CD4-positive, alpha-beta T cell (primary cell): ENCODE data around the gene NRXN3. TPM values are rescaled to one million over a fixed set of nuclear protein-coding genes. Genes with fewer than 3 reads are reported as not detected.

Experiments used
- ATAC-seq: fragments of 200-7000 bp; cut with Tn5 transposase; one replicate; pipeline ENCODE4 v1.10.0; 2022; ENCODE audit warnings: mild to moderate bottlenecking; ENCODE audit not compliant: poor library complexity
- CTCF ChIA-PET: fragments of 350-600 bp; sonication (Branson Sonifier 250); formaldehyde crosslinking; loops from one replicate; lab custom pipeline; 2021; ENCODE audit warnings: antibody characterized with exemption, inconsistent platforms; lab: Charles Lee
- POLR2A ChIA-PET: fragments of 350-600 bp; sonication (Branson Sonifier 250); formaldehyde crosslinking; loops from one replicate; lab custom pipeline; 2021; ENCODE audit warnings: antibody characterized with exemption, inconsistent platforms; lab: Charles Lee
- DNase-seq, 14 experiments: peaks; one replicate each; pipeline ENCODE4 v3.0.0-alpha.2; 2013 to 2020; ENCODE audit warnings: mixed read lengths in 2 of 14
- H3K27ac ChIP-seq, 2 donors: one replicate each; pipeline versions ENCODE4 v1.5.1 to v1.7.0; 2013; ENCODE audit warnings: low read length in 2 of 2, low read depth in 1 of 2, mild to moderate bottlenecking in 1 of 2
- H3K27me3 ChIP-seq, 2 experiments: 1 replicate in 1 of 2; 2 replicates in 1 of 2; pipeline versions ENCODE4 v1.6.1 to v1.7.0; 2013; ENCODE audit warnings: low read length in 2 of 2, control low read depth in 1 of 2, mild to moderate bottlenecking in 1 of 2, moderate library complexity in 1 of 2; ENCODE audit not compliant: insufficient read depth in 2 of 2, control insufficient read depth in 1 of 2
- H3K36me3 ChIP-seq: one replicate; pipeline ENCODE4 v1.6.1; 2013; ENCODE audit warnings: low read length, control low read depth; ENCODE audit not compliant: insufficient read depth
- H3K4me1 ChIP-seq: one replicate; pipeline ENCODE4 v1.6.1; 2013; ENCODE audit warnings: low read length, control low read depth; ENCODE audit not compliant: insufficient read depth
- H3K4me3 ChIP-seq: one replicate; pipeline ENCODE4 v1.5.1; 2013; ENCODE audit warnings: mild to moderate bottlenecking, low read length, moderate library complexity
- H3K9me3 ChIP-seq, 2 experiments: 1 replicate in 1 of 2; 2 replicates in 1 of 2; pipeline versions ENCODE4 v1.6.1 to v1.7.0; 2013; ENCODE audit warnings: low read length in 2 of 2, mild to moderate bottlenecking in 2 of 2, control low read depth in 1 of 2, moderate library complexity in 1 of 2; ENCODE audit not compliant: control insufficient read depth in 1 of 2, insufficient read depth in 1 of 2
- H3K27ac Mint-ChIP-seq: one replicate; pipeline ENCODE4 v1.8.0; 2020; ENCODE audit warnings: mixed read lengths
- H3K27me3 Mint-ChIP-seq: one replicate; pipeline ENCODE4 v1.8.0; 2021; ENCODE audit warnings: mixed read lengths
- H3K36me3 Mint-ChIP-seq: one replicate; pipeline ENCODE4 v1.8.0; 2021; ENCODE audit warnings: low read depth, mixed read lengths
- H3K4me1 Mint-ChIP-seq: one replicate; pipeline ENCODE4 v1.8.0; 2021; ENCODE audit warnings: low read depth, mixed read lengths
- H3K4me3 Mint-ChIP-seq: one replicate; pipeline ENCODE4 v1.8.0; 2020; ENCODE audit warnings: mild to moderate bottlenecking, mixed read lengths
- H3K9me3 Mint-ChIP-seq: one replicate; pipeline ENCODE4 v1.8.0; 2020; ENCODE audit warnings: mixed read lengths
- intact Hi-C, 2 experiments: fragments of 100-400 bp; cut with DNase I in 1 of 2; cut with micrococcal nuclease in 1 of 2; formaldehyde crosslinking; loops; one replicate each; pipeline versions ENCODE4 v1.15.1 to v1.9.0; 2023 to 2025; cut with DNase I, micrococcal nuclease
- total RNA-seq, 174 experiments: library from RNA in 2 of 174; stranded (reverse) in 2 of 174; gene quantifications; one replicate each; pipeline ENCODE4 v1.2.3 and lab custom pipeline; 2021 to 2026
- TF ChIP-seq, protein P1 (sequence below): fragments of 200-600 bp; IDR thresholded peaks from one replicate; pipeline ENCODE4 v1.8.0; 2022; ENCODE audit warnings: antibody characterized with exemption, mild to moderate bottlenecking

The NRXN3 gene
- total RNA-seq, 2 experiments from 2014 or later: not detected

DNA sequence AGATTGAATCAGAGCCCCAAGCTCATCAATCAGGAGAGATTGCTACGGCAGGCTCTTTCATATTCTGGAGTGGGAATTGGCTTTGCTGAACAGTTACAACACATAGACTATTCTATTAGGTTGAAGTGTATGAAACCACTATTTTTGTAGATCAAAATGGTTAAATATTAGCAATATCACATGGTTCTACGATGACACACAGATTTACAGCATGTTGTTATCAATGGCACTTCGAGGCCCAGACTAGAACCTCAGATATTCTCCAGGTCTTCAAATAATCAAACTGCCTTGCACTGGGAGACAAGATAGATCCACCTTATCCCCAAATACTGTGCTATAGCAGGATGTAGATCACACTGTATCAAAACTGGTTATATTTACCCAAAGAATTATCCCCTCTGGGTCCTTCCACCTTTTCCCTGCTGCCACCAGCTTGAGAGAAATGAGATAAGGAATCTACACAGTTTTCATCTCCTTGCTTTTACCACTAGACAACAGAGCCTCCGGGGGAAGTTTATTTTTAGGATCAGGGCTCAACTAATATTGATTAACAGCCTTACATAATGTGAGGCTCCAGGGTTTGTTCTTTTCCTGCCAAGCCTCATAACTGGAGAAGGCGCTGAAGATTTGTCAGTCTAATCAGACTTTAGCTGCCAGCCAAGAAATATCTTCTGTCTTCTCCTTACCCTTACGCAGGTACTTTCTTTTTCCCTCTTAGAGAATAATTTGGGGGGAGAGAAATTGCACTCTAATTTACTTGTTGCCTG is 1534.1 kb downstream of the NRXN3 start:
- H3K4me1 ChIP-seq: no peaks in the 10 kb centered on the region
- no peaks in the 10 kb centered on the region for H3K36me3 ChIP-seq
- H3K4me1 Mint-ChIP-seq: no peaks in the 10 kb centered on the region
- CTCF ChIA-PET: no interaction called here
- H3K36me3 Mint-ChIP-seq: no peaks in the 10 kb centered on the region
- POLR2A ChIA-PET: no interaction called here
- H3K4me3 ChIP-seq: no peak overlapping the region
- no peak overlapping the region for H3K4me3 Mint-ChIP-seq
- peaks cover 0 to 3% of the 10 kb centered on the region in 2 experiments for H3K9me3 ChIP-seq
- no peak for DNase-seq
- ATAC-seq: no peak
- H3K27me3 ChIP-seq: no peaks in the 10 kb centered on the region
- intact Hi-C loops: no loop called here
- H3K27me3 Mint-ChIP-seq: no peaks in the 10 kb centered on the region
- peaks cover 8% of the 10 kb centered on the region for H3K9me3 Mint-ChIP-seq
- H3K27ac ChIP-seq: no peak overlapping the region
- H3K27ac Mint-ChIP-seq: no peak overlapping the region
- TF ChIP-seq, protein P1, sequence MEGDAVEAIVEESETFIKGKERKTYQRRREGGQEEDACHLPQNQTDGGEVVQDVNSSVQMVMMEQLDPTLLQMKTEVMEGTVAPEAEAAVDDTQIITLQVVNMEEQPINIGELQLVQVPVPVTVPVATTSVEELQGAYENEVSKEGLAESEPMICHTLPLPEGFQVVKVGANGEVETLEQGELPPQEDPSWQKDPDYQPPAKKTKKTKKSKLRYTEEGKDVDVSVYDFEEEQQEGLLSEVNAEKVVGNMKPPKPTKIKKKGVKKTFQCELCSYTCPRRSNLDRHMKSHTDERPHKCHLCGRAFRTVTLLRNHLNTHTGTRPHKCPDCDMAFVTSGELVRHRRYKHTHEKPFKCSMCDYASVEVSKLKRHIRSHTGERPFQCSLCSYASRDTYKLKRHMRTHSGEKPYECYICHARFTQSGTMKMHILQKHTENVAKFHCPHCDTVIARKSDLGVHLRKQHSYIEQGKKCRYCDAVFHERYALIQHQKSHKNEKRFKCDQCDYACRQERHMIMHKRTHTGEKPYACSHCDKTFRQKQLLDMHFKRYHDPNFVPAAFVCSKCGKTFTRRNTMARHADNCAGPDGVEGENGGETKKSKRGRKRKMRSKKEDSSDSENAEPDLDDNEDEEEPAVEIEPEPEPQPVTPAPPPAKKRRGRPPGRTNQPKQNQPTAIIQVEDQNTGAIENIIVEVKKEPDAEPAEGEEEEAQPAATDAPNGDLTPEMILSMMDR: no peak

DNA sequence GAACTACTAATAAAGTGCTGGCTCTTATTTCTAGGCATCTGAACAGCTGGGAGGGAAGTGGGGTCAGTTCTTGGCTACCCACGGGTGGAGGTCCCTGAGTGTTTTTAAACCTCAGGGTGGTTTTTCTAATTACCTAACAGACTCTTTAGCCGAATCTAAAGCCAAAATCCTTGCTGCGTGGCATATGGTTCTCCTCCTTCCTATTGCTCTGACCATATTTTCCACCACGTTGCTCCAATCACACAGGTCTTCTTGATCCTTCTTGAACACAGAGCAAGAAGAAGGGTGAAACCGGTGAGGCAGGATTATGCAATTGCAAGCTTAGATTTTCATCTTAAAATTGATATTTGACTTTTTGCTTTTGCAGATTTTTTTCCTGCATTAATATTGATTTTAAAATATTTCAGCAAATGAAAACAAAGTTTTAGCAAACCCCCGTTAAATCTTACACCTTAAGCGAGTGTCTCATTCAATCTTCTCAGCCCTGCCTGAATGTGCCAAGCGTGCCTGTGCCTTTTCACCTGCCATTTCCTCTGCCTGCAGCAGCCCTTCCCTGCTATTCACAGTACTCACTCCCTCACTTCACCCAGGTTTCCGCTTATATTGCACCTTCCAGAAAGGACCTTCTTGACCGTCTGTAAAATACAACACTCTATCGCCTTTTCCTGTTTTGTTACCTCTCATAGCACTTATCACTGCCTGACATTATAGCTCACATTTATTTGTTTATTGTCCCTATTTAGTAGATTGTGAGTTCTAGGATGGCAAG is 1535.1 kb downstream of the NRXN3 start:
- intact Hi-C loops: no loop called here
- POLR2A ChIA-PET: no interaction called here
- H3K27ac ChIP-seq: no peak overlapping the region
- no peaks in the 10 kb centered on the region for H3K4me1 ChIP-seq
- DNase-seq (no peak), ATAC-seq (no peak)
- no peaks in the 10 kb centered on the region for H3K36me3 ChIP-seq
- no peaks in the 10 kb centered on the region for H3K4me1 Mint-ChIP-seq
- H3K27me3 Mint-ChIP-seq: no peaks in the 10 kb centered on the region
- CTCF ChIA-PET: no interaction called here
- TF ChIP-seq, protein P1: no peak
- H3K4me3 Mint-ChIP-seq: no peak overlapping the region
- H3K27me3 ChIP-seq: no peaks in the 10 kb centered on the region
- H3K9me3 ChIP-seq: peaks cover 0 to 3% of the 10 kb centered on the region in 2 experiments
- no peak overlapping the region for H3K4me3 ChIP-seq
- H3K9me3 Mint-ChIP-seq: peaks cover 8% of the 10 kb centered on the region
- H3K36me3 Mint-ChIP-seq: no peaks in the 10 kb centered on the region
- H3K27ac Mint-ChIP-seq: no peak overlapping the region

DNA sequence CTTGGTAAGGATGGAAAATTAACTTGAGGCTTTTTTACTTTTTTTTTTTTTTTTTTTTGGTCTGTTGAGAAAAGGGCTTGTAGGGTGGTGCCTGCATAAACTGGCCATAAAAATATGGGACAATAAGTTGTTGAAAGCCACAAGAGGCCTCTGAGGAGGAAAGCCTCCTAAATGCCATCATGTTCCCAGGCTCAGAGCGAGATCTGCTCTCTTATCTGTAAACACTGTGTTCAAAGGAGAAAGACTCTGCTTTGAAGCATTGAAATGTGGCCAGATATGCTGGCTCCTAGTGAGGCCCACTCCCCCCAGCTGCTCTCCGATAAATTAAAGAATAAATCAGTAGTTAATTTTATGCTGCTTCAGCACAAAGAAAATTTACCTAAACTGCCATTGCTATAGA is 1536.2 kb downstream of the NRXN3 start:
- Mint-ChIP-seq H3K36me3 (no peaks in the 10 kb centered on the region), H3K27ac (no peak overlapping the region), H3K9me3 (peaks cover 8% of the 10 kb centered on the region), H3K4me1 (no peaks in the 10 kb centered on the region), H3K4me3 (no peak overlapping the region), H3K27me3 (no peaks in the 10 kb centered on the region)
- no peak for ATAC-seq
- TF ChIP-seq, protein P1: no peak
- Histone ChIP-seq H3K27me3 (no peaks in the 10 kb centered on the region), H3K36me3 (no peaks in the 10 kb centered on the region), H3K27ac (no peak overlapping the region), H3K4me3 (no peak overlapping the region), H3K4me1 (no peaks in the 10 kb centered on the region), H3K9me3 (peaks cover 0 to 3% of the 10 kb centered on the region in 2 experiments)
- ChIA-PET POLR2A (no interaction called here), CTCF (no interaction called here)
- no peak for DNase-seq
- intact Hi-C loops: no loop called here
